GM23338 (cell line): Measurements from ENCODE around the gene VPS52. TPM values are rescaled to one million over a fixed set of nuclear protein-coding genes. Genes with fewer than 3 reads are reported as not detected.

Experiments
- ATAC-seq: fragments of 200-7000 bp; cut with Tn5 transposase; 3 replicates; pipeline ENCODE4 v1.9.1; 2020
- DNase-seq: peaks from one replicate; pipeline ENCODE4 v3.0.0-alpha.2; 2015; ENCODE audit warnings: low spot score
- H2AFZ ChIP-seq: fragments of 200-600 bp; sonication (generic); 2 replicates; pipeline ENCODE4 v1.8.0; 2016; ENCODE audit warnings: antibody characterized with exemption, mild to moderate bottlenecking, moderate library complexity
- H3F3A ChIP-seq: fragments of 200-600 bp; sonication (generic); replicated peaks from 2 replicates; pipeline ENCODE4 v1.8.0; 2017; ENCODE audit warnings: antibody characterized with exemption, mixed run types, low read depth
- H3K27ac ChIP-seq: fragments of 200-600 bp; sonication (generic); 2 replicates; pipeline ENCODE4 v1.6.1; 2016; ENCODE audit warnings: low read depth
- H3K27me3 ChIP-seq: fragments of 200-600 bp; sonication (generic); 2 replicates; pipeline ENCODE4 v1.8.0; 2016; ENCODE audit warnings: mild to moderate bottlenecking, mixed run types, moderate library complexity; ENCODE audit not compliant: insufficient read depth
- H3K36me3 ChIP-seq: fragments of 200-600 bp; sonication (generic); 2 replicates; pipeline ENCODE4 v1.8.0; 2016; ENCODE audit warnings: mild to moderate bottlenecking; ENCODE audit not compliant: insufficient read depth
- H3K4me1 ChIP-seq: fragments of 200-600 bp; sonication (generic); 2 replicates; pipeline ENCODE4 v1.8.0; 2016; ENCODE audit warnings: mild to moderate bottlenecking, moderate library complexity; ENCODE audit not compliant: insufficient read depth
- H3K4me2 ChIP-seq: fragments of 200-600 bp; sonication (generic); 2 replicates; pipeline ENCODE4 v1.7.1; 2017; ENCODE audit warnings: mixed run types
- H3K4me3 ChIP-seq: fragments of 200-600 bp; sonication (generic); 2 replicates; pipeline ENCODE4 v1.6.1; 2016; ENCODE audit warnings: mixed run types
- H3K79me2 ChIP-seq: fragments of 200-600 bp; sonication (generic); replicated peaks from 2 replicates; pipeline ENCODE4 v1.8.0; 2017; ENCODE audit warnings: mild to moderate bottlenecking; ENCODE audit not compliant: insufficient read depth
- H3K9me2 ChIP-seq: fragments of 200-600 bp; sonication (generic); 2 replicates; pipeline ENCODE4 v1.8.0; 2017; ENCODE audit not compliant: insufficient read depth
- H4K20me1 ChIP-seq: fragments of 200-600 bp; sonication (generic); replicated peaks from 2 replicates; pipeline ENCODE4 v1.8.0; 2017; ENCODE audit warnings: mild to moderate bottlenecking; ENCODE audit not compliant: insufficient read depth
- H3K27ac Mint-ChIP-seq: 2 replicates; pipeline ENCODE4 v1.8.0; 2020; ENCODE audit warnings: inconsistent platforms, mild to moderate bottlenecking, moderate library complexity, mixed read lengths
- H3K27me3 Mint-ChIP-seq: 3 replicates; pipeline ENCODE4 v1.8.0; 2022; ENCODE audit warnings: low read depth, mild to moderate bottlenecking, moderate library complexity, mixed read lengths, inconsistent platforms; ENCODE audit not compliant: insufficient read depth, poor library complexity
- H3K36me3 Mint-ChIP-seq: 3 replicates; pipeline ENCODE4 v1.8.0; 2021; ENCODE audit warnings: low read depth, mild to moderate bottlenecking, inconsistent platforms, moderate library complexity, mixed read lengths
- H3K4me1 Mint-ChIP-seq: 3 replicates; pipeline ENCODE4 v1.8.0; 2020; ENCODE audit warnings: mild to moderate bottlenecking, inconsistent platforms, mixed read lengths
- H3K4me3 Mint-ChIP-seq: 3 replicates; pipeline ENCODE4 v1.8.0; 2021; ENCODE audit warnings: moderate library complexity, mild to moderate bottlenecking, inconsistent platforms, mixed read lengths
- H3K9me3 Mint-ChIP-seq: 3 replicates; pipeline ENCODE4 v1.8.0; 2020; ENCODE audit warnings: moderate library complexity, mild to moderate bottlenecking, inconsistent platforms, mixed read lengths
- CREB1 ChIP-seq: fragments of 250-450 bp; sonication (Bioruptor Pico); IDR thresholded peaks from 2 replicates; pipeline ENCODE4 v1.5.0; 2020; ENCODE audit warnings: low read depth, mild to moderate bottlenecking, moderate library complexity
- CTCF ChIP-seq, 2 experiments: fragments of 200-600 bp in 1 of 2; sonication (generic) in 1 of 2; conservative IDR thresholded peaks; 2 replicates each; pipeline versions ENCODE4 v1.5.1 to v1.6.1; 2016 to 2017; ENCODE audit warnings: antibody characterized with exemption in 2 of 2, low read depth in 2 of 2, mild to moderate bottlenecking in 2 of 2, moderate library complexity in 1 of 2
- EZH2 ChIP-seq: fragments of 200-600 bp; sonication (generic); IDR thresholded peaks from one replicate; pipeline ENCODE4 v1.8.0; 2017; ENCODE audit warnings: antibody characterized with exemption, mild to moderate bottlenecking, low read depth; ENCODE audit not compliant: unreplicated experiment
- EZH2phosphoT487 ChIP-seq: fragments of 200-600 bp; sonication (generic); IDR thresholded peaks from one replicate; pipeline ENCODE4 v1.8.1; 2018; ENCODE audit warnings: antibody characterized with exemption; ENCODE audit not compliant: unreplicated experiment
- JUNB ChIP-seq: IDR thresholded peaks from one replicate; pipeline ENCODE4 v1.6.1; 2016; ENCODE audit warnings: antibody characterized with exemption; ENCODE audit not compliant: unreplicated experiment
- NANOG ChIP-seq: IDR thresholded peaks from 2 replicates; pipeline ENCODE4 v1.6.1; 2016; ENCODE audit warnings: antibody characterized with exemption, borderline replicate concordance
- POLR2AphosphoS5 ChIP-seq: IDR thresholded peaks from 2 replicates; pipeline ENCODE4 v1.6.1; 2016; ENCODE audit warnings: antibody characterized with exemption, low read depth
- STAT1 ChIP-seq: IDR thresholded peaks from one replicate; pipeline ENCODE4 v1.6.1; 2016; ENCODE audit warnings: antibody characterized with exemption; ENCODE audit not compliant: unreplicated experiment
- ZNF114 ChIP-seq: fragments of 250-450 bp; sonication (Bioruptor Pico); IDR thresholded peaks from 2 replicates; pipeline ENCODE4 v1.5.0; 2020; ENCODE audit warnings: mild to moderate bottlenecking, moderate library complexity
- ZNF331 ChIP-seq: fragments of 250-450 bp; sonication (Bioruptor Pico); IDR thresholded peaks from 2 replicates; pipeline ENCODE4 v1.5.0; 2020; ENCODE audit warnings: low read depth, mild to moderate bottlenecking, moderate library complexity
- ZNF462 ChIP-seq: fragments of 250-450 bp; sonication (Bioruptor Pico); IDR thresholded peaks from 2 replicates; pipeline ENCODE4 v1.5.0; 2020; ENCODE audit warnings: mild to moderate bottlenecking, moderate library complexity
- polyA plus RNA-seq: library from polyadenylated mRNA; unstranded; fragments of >200 nt; fragmentation: Nextera tagmentation; extraction: Ambion mirVana; gene quantifications from 2 replicates; pipeline ENCODE4 v1.2.1, GENCODE V29; 2016
- total RNA-seq: library from RNA; depleted of rRNA; stranded (reverse); fragments of >200 nt; shearing (Covaris generic); gene quantifications from 2 replicates; pipeline ENCODE4 v1.2.3, GENCODE V29; 2014
- TF ChIP-seq, protein P1 (sequence below): IDR thresholded peaks from one replicate; pipeline ENCODE4 v1.6.1; 2018; ENCODE audit warnings: antibody characterized with exemption; ENCODE audit not compliant: unreplicated experiment
- TF ChIP-seq, protein P2 (sequence below): IDR thresholded peaks from 2 replicates; pipeline ENCODE4 v1.6.1; 2016; ENCODE audit warnings: antibody characterized with exemption

VPS52 gene
- total and polyA plus RNA-seq, 2 experiments from 2014 or later, result 27.9 to 31.1 TPM

DNA sequence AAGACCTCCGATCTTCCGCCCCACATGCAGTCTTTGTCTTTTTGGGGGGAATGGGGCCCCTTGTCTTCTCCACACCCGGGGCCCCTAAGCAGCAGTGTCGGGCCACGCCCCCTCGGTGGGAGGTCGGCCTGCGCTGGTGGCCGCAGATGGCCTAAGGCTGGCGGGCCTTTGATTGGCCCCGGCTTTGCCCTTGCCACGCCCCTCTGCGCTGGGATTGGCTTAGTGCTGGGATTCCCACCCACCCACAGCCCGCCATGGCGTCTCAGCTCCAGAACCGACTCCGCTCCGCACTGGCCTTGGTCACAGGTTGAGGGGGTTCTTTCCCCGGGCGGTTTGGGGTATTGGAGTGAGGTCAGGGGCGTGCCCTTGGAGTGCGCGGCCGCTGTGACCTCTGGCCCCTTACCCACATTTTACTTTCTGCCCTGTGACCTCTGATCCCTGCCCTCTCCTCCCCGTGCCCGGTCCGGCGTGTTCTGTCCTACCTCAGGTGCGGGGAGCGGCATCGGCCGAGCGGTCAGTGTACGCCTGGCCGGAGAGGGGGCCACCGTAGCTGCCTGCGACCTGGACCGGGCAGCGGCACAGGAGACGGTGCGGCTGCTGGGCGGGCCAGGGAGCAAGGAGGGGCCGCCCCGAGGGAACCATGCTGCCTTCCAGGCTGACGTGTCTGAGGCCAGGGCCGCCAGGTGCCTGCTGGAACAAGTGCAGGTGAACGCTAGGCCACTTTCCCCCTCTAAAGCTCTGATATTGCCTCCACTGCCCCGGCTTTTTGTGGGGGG, 67.1 kb downstream of the VPS52 start, which contains the start of gene HSD17B8:
TSS of gene HSD17B8 (plus strand) at position 241 of the 776 bp plus-strand sequence. CDS start at position 255, 14 bp downstream.
- Mint-ChIP-seq H3K9me3 (no peaks in the 10 kb centered on the region; the same call in 2 of the 3 replicates), H3K36me3 (peaks cover 35% of the 10 kb centered on the region), H3K4me1 (peaks cover 60% of the 10 kb centered on the region), H3K4me3 (peak within 1 kb of the TSS; percentile 84), H3K27ac (peak within 1 kb of the TSS; percentile 70; the same call in 1 of the 2 replicates), H3K27me3 (peaks cover 42% of the 10 kb centered on the region)
- DNase-seq (peak; percentile 98), ATAC-seq (peak; percentile 69)
- peak within 1 kb of the TSS; percentile 98 for H3K4me3 ChIP-seq
- peaks cover 31% of the 10 kb centered on the region for H3F3A ChIP-seq
- peaks cover 24% of the 10 kb centered on the region for H3K79me2 ChIP-seq
- no peak for TF ChIP-seq JUNB
- TF ChIP-seq EZH2, result no peak
- TF ChIP-seq EZH2phosphoT487, result no peak
- peak; percentile 46; the same call in 1 of the 2 replicates for TF ChIP-seq CREB1
- TF ChIP-seq, protein P1, sequence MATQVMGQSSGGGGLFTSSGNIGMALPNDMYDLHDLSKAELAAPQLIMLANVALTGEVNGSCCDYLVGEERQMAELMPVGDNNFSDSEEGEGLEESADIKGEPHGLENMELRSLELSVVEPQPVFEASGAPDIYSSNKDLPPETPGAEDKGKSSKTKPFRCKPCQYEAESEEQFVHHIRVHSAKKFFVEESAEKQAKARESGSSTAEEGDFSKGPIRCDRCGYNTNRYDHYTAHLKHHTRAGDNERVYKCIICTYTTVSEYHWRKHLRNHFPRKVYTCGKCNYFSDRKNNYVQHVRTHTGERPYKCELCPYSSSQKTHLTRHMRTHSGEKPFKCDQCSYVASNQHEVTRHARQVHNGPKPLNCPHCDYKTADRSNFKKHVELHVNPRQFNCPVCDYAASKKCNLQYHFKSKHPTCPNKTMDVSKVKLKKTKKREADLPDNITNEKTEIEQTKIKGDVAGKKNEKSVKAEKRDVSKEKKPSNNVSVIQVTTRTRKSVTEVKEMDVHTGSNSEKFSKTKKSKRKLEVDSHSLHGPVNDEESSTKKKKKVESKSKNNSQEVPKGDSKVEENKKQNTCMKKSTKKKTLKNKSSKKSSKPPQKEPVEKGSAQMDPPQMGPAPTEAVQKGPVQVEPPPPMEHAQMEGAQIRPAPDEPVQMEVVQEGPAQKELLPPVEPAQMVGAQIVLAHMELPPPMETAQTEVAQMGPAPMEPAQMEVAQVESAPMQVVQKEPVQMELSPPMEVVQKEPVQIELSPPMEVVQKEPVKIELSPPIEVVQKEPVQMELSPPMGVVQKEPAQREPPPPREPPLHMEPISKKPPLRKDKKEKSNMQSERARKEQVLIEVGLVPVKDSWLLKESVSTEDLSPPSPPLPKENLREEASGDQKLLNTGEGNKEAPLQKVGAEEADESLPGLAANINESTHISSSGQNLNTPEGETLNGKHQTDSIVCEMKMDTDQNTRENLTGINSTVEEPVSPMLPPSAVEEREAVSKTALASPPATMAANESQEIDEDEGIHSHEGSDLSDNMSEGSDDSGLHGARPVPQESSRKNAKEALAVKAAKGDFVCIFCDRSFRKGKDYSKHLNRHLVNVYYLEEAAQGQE, result no peak
- no peak for TF ChIP-seq ZNF331
- TF ChIP-seq STAT1, result no peak
- no peak for TF ChIP-seq NANOG
- TF ChIP-seq CTCF (conservative IDR thresholded peaks at IDR 0.05; ENCODE audit: low read depth in 2 of 2), result no peak
- TF ChIP-seq ZNF114 (CRISPR knock-in tag), result no peak
- TF ChIP-seq ZNF462 (CRISPR knock-in tag), result no peak
- TF ChIP-seq POLR2AphosphoS5, result peak; percentile 83
- TF ChIP-seq, protein P2, sequence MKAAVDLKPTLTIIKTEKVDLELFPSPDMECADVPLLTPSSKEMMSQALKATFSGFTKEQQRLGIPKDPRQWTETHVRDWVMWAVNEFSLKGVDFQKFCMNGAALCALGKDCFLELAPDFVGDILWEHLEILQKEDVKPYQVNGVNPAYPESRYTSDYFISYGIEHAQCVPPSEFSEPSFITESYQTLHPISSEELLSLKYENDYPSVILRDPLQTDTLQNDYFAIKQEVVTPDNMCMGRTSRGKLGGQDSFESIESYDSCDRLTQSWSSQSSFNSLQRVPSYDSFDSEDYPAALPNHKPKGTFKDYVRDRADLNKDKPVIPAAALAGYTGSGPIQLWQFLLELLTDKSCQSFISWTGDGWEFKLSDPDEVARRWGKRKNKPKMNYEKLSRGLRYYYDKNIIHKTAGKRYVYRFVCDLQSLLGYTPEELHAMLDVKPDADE, result no peak
- H2AFZ ChIP-seq, result peak within 1 kb of the TSS; percentile 93; the same call in 1 of the 2 replicates
- H3K36me3 ChIP-seq, result peaks cover 11% of the 10 kb centered on the region; the same call in 1 of the 2 replicates
- no peaks in the 10 kb centered on the region for H3K9me2 ChIP-seq
- H3K4me1 ChIP-seq, result peaks cover 31% of the 10 kb centered on the region
- peaks cover 21% of the 10 kb centered on the region for H4K20me1 ChIP-seq
- H3K27ac ChIP-seq, result no peak within 1 kb of the TSS
- H3K27me3 ChIP-seq, result peaks cover 40% of the 10 kb centered on the region
- peak within 1 kb of the TSS; percentile 96 for H3K4me2 ChIP-seq
